Ishikawa (cell line): ENCODE measurements around the gene FARS2.

Experiments
- CEBPB ChIP-seq: IDR thresholded peaks from 2 replicates; pipeline ENCODE4 v1.6.1; 2012
- CREB1 ChIP-seq: IDR thresholded peaks from 2 replicates; pipeline ENCODE4 v1.6.1; 2012; ENCODE audit warnings: low read depth
- EP300 ChIP-seq: IDR thresholded peaks from 2 replicates; pipeline ENCODE4 v1.6.1; 2012; ENCODE audit warnings: borderline replicate concordance
- NFIC ChIP-seq: IDR thresholded peaks from 2 replicates; pipeline ENCODE4 v1.6.1; 2012
- RAD21 ChIP-seq: IDR thresholded peaks from 2 replicates; pipeline ENCODE4 v1.6.1; 2012; ENCODE audit warnings: low read depth
- REST ChIP-seq: IDR thresholded peaks from 2 replicates; pipeline ENCODE4 v1.6.1; 2012; ENCODE audit warnings: low read depth, mild to moderate bottlenecking
- TCF12 ChIP-seq: IDR thresholded peaks from 2 replicates; pipeline ENCODE4 v1.6.1; 2012; ENCODE audit warnings: low read depth
- TEAD4 ChIP-seq: IDR thresholded peaks from 2 replicates; pipeline ENCODE4 v1.6.1; 2012
- ZBTB7A ChIP-seq: IDR thresholded peaks from 2 replicates; pipeline ENCODE4 v1.6.1; 2012; ENCODE audit warnings: low read depth
- TF ChIP-seq, protein P1 (sequence below): IDR thresholded peaks from 2 replicates; pipeline ENCODE4 v1.6.1; 2012

GRCh38 chr6:5506597-5506996 lies 245.3 kb downstream of the FARS2 start:
- no peak for TF ChIP-seq TCF12
- no peak for TF ChIP-seq REST
- TF ChIP-seq, protein P1, sequence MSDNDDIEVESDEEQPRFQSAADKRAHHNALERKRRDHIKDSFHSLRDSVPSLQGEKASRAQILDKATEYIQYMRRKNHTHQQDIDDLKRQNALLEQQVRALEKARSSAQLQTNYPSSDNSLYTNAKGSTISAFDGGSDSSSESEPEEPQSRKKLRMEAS, result no peak
- no peak for TF ChIP-seq NFIC
- TF ChIP-seq RAD21, result no peak
- TF ChIP-seq EP300, result no peak
- no peak for TF ChIP-seq TEAD4
- no peak for TF ChIP-seq CREB1
- TF ChIP-seq ZBTB7A, result no peak
- no peak for TF ChIP-seq CEBPB
